Tibial nerve (tissue), 4 donors: ENCODE results near the gene TNS3.

Experiments
- CTCF ChIP-seq, 5 experiments: fragments of 200-600 bp in 3 of 5; fragments of 450-650 bp in 2 of 5; sonication (generic) in 3 of 5; IDR thresholded peaks; one replicate each; pipeline ENCODE4 v1.5.1; 2016 to 2019; ENCODE audit warnings: antibody characterized with exemption in 5 of 5, mild to moderate bottlenecking in 3 of 5, moderate library complexity in 2 of 5
- EP300 ChIP-seq, 2 donors: sonication (generic); formaldehyde crosslinking; IDR thresholded peaks; one replicate each; pipeline ENCODE4 v1.6.1; 2017; ENCODE audit warnings: antibody characterized with exemption in 2 of 2, mild to moderate bottlenecking in 1 of 2
- POLR2A ChIP-seq, 2 donors: fragments of 450-650 bp; IDR thresholded peaks; one replicate each; pipeline ENCODE4 v1.6.1; 2017; ENCODE audit warnings: antibody characterized with exemption in 2 of 2, mild to moderate bottlenecking in 2 of 2, moderate library complexity in 2 of 2

GRCh38 chr7:47347346-47347745, 234.6 kb downstream of the TNS3 start:
- TF ChIP-seq CTCF (IDR thresholded peaks at IDR 0.05) (no peak), POLR2A (IDR thresholded peaks at IDR 0.05) (no peak), EP300 (IDR thresholded peaks at IDR 0.05) (no peak)
